LHCN-M2 (cell line): ENCODE measurements around the gene CTF1. TPM values are rescaled to one million over a fixed set of nuclear protein-coding genes. Genes with fewer than 3 reads are reported as not detected.

Source experiments
- total RNA-seq: library from RNA; depleted of rRNA; stranded (reverse); fragments of >200 nt; gene quantifications from 2 replicates; pipeline ENCODE4 v1.2.3, GENCODE V29; 2014; rRNA removed

The CTF1 gene
- total RNA-seq, 1 experiment from 2014 or later = 4.1 TPM

Other genes with a start within 250 kb of the CTF1 start
- 9.3 and 12.7 TPM in 2 replicates for gene PRR14, start 245.7 kb upstream of the CTF1 start, total RNA-seq
- gene FBRS, start 238.2 kb upstream of the CTF1 start, total RNA-seq = 20.1 and 23.0 TPM in 2 replicates
- 10.3 and 16.1 TPM in 2 replicates for gene SRCAP, start 197.4 kb upstream of the CTF1 start, total RNA-seq
- 39.8 and 42.3 TPM in 2 replicates for gene PHKG2, start 148.2 kb upstream of the CTF1 start, total RNA-seq
- gene CFAP119, start 134.6 kb upstream of the CTF1 start, total RNA-seq = 4.0 and 5.1 TPM in 2 replicates
- gene RNF40, start 134.3 kb upstream of the CTF1 start, total RNA-seq = 102 and 105 TPM in 2 replicates
- 20.8 and 21.0 TPM in 2 replicates for gene ZNF629, start 109.4 kb upstream of the CTF1 start, total RNA-seq
- gene BCL7C, start 2.5 kb upstream of the CTF1 start, total RNA-seq = 71.5 and 74.5 TPM in 2 replicates
- gene FBXL19, start 27.0 kb downstream of the CTF1 start, total RNA-seq = 28.6 and 33.2 TPM in 2 replicates
- gene ORAI3, start 52.5 kb downstream of the CTF1 start, total RNA-seq = 62.5 and 73.6 TPM in 2 replicates
- gene SETD1A, start 61.1 kb downstream of the CTF1 start, total RNA-seq = 2.4 and 3.4 TPM in 2 replicates
- 133 and 143 TPM in 2 replicates for gene HSD3B7, start 88.6 kb downstream of the CTF1 start, total RNA-seq
- 1.7 and 4.1 TPM in 2 replicates for gene STX1B, start 114.0 kb downstream of the CTF1 start, total RNA-seq
- 51.4 and 52.9 TPM in 2 replicates for gene STX4, start 136.9 kb downstream of the CTF1 start, total RNA-seq
- gene ZNF668, start 177.6 kb downstream of the CTF1 start, total RNA-seq = 96.0 and 115 TPM in 2 replicates
- 28.5 and 33.0 TPM in 2 replicates for gene ZNF646, start 177.8 kb downstream of the CTF1 start, total RNA-seq
- 9.2 and 9.7 TPM in 2 replicates for gene PRSS53, start 192.3 kb downstream of the CTF1 start, total RNA-seq
- gene VKORC1, start 198.2 kb downstream of the CTF1 start, total RNA-seq = 390 and 435 TPM in 2 replicates
- gene BCKDK, start 211.8 kb downstream of the CTF1 start, total RNA-seq = 199 and 204 TPM in 2 replicates
- gene KAT8, start 221.1 kb downstream of the CTF1 start, total RNA-seq = 30.5 and 30.7 TPM in 2 replicates
- not detected in 2 replicates for gene PRSS8, start 239.1 kb downstream of the CTF1 start, total RNA-seq